Vagina (tissue), 2 donors: ENCODE measurements around the gene DENND2A. TPM values are rescaled to one million over a fixed set of nuclear protein-coding genes. Genes with fewer than 3 reads are reported as not detected.
A peak's percentile ranks its signal among the peaks of the same experiment; 100 is the strongest.

Source experiments
- DNase-seq, 2 donors: peaks; one replicate each; pipeline ENCODE4 v3.0.0-alpha.2; 2017; ENCODE audit errors: extremely low spot score in 2 of 2
- H3K27ac ChIP-seq: fragments of 200-600 bp; sonication (generic); one replicate; pipeline ENCODE4 v1.5.1; 2019
- H3K27me3 ChIP-seq: fragments of 200-600 bp; sonication (generic); one replicate; pipeline ENCODE4 v1.5.1; 2019
- H3K36me3 ChIP-seq, 2 donors: fragments of 200-600 bp; sonication (generic); one replicate each; pipeline ENCODE4 v1.5.1; 2017 to 2019
- H3K4me1 ChIP-seq: fragments of 200-600 bp; sonication (generic); one replicate; pipeline ENCODE4 v1.5.1; 2019
- H3K4me3 ChIP-seq, 2 donors: fragments of 200-600 bp; sonication (generic); 1 replicate in 1 of 2; 2 replicates in 1 of 2; pipeline ENCODE4 v1.5.1; 2016 to 2019
- H3K9me3 ChIP-seq: fragments of 200-600 bp; sonication (generic); one replicate; pipeline ENCODE4 v1.5.1; 2019
- POLR2A ChIP-seq, 2 donors: fragments of 450-650 bp; IDR thresholded peaks; one replicate each; pipeline ENCODE4 v1.6.1; 2017; ENCODE audit warnings: antibody characterized with exemption in 2 of 2, mild to moderate bottlenecking in 2 of 2, moderate library complexity in 2 of 2
- POLR2AphosphoS5 ChIP-seq, 2 donors: sonication (generic); formaldehyde crosslinking; IDR thresholded peaks; one replicate each; pipeline ENCODE4 v1.9.0; 2017; ENCODE audit warnings: antibody characterized with exemption in 2 of 2, mild to moderate bottlenecking in 2 of 2, low read depth in 1 of 2; ENCODE audit not compliant: insufficient read depth in 1 of 2
- intact Hi-C: fragments of 100-400 bp; cut with DNase I; formaldehyde crosslinking; loops from one replicate; pipeline ENCODE4 v1.15.1; 2023
- total RNA-seq: library from RNA; depleted of rRNA; stranded (reverse); fragments of >200 nt; gene quantifications from one replicate; pipeline ENCODE4 v1.2.3, GENCODE V29; 2016
- TF ChIP-seq, protein P1 (sequence below), 3 experiments: fragments of 450-650 bp in 2 of 3; fragments of 200-600 bp in 1 of 3; sonication (generic) in 1 of 3; IDR thresholded peaks; one replicate each; pipeline ENCODE4 v1.5.1; 2017 to 2019; ENCODE audit warnings: antibody characterized with exemption in 3 of 3, mild to moderate bottlenecking in 2 of 3, moderate library complexity in 2 of 3

The DENND2A gene
- total RNA-seq, 1 donor from 2014 or later = 17.4 TPM

GRCh38 chr7:140657891-140658290, 17.3 kb upstream of the DENND2A start:
- Histone ChIP-seq H3K9me3 (no peaks in the 10 kb centered on the region), H3K4me1 (peaks cover 18% of the 10 kb centered on the region), H3K4me3 (no peak overlapping the region), H3K36me3 (no peaks in the 10 kb centered on the region), H3K27me3 (no peaks in the 10 kb centered on the region), H3K27ac (no peak overlapping the region)
- TF ChIP-seq POLR2AphosphoS5 (IDR thresholded peaks at IDR 0.05; ENCODE audit: insufficient read depth in 1 of 2, low read depth in 1 of 2) = no peak
- no peak for DNase-seq
- intact Hi-C loops = no loop called here

DNA sequence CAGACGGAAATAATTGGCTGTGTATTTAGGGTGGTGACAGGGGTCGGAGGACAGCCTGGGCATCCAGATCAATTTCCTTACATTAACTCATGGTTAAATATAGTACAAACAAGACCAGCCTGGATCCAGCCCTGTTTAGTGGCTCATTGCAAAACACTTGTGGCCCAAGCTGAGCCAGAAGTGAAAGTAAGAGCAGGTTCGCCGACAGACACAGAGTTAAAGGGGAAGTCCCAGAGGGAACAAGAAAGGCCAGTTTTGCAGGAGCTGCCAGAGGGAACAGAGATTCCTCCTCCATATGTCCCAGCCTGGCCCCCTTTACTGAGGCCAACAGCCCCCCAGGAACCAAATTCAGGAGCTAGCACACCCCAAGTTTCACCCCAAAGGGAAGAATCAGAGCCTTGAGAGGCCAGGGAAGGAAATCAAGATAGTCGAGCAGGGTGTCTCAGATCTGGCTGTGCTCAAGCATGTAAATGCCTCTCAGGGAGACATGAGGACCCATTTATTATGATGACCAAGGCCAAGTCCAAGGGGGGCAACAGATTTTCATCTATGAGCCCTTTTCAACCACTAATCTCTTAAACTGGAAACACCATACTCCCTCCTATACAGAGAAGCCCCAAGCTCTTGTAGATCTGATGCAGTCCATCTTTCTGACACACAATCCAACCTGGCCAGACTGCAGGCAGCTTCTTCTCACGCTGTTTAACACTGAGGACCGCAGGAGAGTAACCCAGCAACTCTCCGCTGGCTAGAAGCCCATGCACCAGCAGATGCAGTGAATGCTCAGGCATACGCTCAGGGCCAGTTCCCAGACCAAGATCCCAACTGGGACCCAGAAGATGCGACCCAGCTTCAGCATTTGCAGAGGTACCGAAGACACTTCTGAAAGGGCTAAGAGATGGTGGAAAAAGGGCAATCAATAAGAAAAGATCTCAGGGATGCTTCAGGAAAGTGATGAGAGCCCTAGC, 16.2 kb upstream of the DENND2A start:
- no peak for DNase-seq

GRCh38 chr7:140655511-140656408, 15.1 kb upstream of the DENND2A start:
- intact Hi-C loops = no loop called here
- H3K4me3 ChIP-seq = peak overlapping the region; percentile 12 to 14
- TF ChIP-seq, protein P1, sequence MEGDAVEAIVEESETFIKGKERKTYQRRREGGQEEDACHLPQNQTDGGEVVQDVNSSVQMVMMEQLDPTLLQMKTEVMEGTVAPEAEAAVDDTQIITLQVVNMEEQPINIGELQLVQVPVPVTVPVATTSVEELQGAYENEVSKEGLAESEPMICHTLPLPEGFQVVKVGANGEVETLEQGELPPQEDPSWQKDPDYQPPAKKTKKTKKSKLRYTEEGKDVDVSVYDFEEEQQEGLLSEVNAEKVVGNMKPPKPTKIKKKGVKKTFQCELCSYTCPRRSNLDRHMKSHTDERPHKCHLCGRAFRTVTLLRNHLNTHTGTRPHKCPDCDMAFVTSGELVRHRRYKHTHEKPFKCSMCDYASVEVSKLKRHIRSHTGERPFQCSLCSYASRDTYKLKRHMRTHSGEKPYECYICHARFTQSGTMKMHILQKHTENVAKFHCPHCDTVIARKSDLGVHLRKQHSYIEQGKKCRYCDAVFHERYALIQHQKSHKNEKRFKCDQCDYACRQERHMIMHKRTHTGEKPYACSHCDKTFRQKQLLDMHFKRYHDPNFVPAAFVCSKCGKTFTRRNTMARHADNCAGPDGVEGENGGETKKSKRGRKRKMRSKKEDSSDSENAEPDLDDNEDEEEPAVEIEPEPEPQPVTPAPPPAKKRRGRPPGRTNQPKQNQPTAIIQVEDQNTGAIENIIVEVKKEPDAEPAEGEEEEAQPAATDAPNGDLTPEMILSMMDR (IDR thresholded peaks at IDR 0.05) = no peak
- TF ChIP-seq POLR2AphosphoS5 (IDR thresholded peaks at IDR 0.05; ENCODE audit: insufficient read depth in 1 of 2, low read depth in 1 of 2) = no peak
- TF ChIP-seq POLR2A (IDR thresholded peaks at IDR 0.05) = no peak
- peaks cover 18% of the 10 kb centered on the region for H3K4me1 ChIP-seq
- no peaks in the 10 kb centered on the region for H3K36me3 ChIP-seq
- no peak for DNase-seq
- no peaks in the 10 kb centered on the region for H3K27me3 ChIP-seq
- no peaks in the 10 kb centered on the region for H3K9me3 ChIP-seq
- H3K27ac ChIP-seq = no peak overlapping the region

More for the DNA sequence above, 16.2 kb upstream of the DENND2A start:
- no peaks in the 10 kb centered on the region for H3K27me3 ChIP-seq
- TF ChIP-seq, protein P1 (IDR thresholded peaks at IDR 0.05) = no peak
- peak in 1 of 2 donors; percentile 65 for TF ChIP-seq POLR2AphosphoS5 (IDR thresholded peaks at IDR 0.05; ENCODE audit: insufficient read depth in 1 of 2, low read depth in 1 of 2)
- TF ChIP-seq POLR2A (IDR thresholded peaks at IDR 0.05) = no peak
- intact Hi-C loops = no loop called here
- H3K9me3 ChIP-seq = no peaks in the 10 kb centered on the region
- no peak overlapping the region for H3K27ac ChIP-seq
- H3K36me3 ChIP-seq = no peaks in the 10 kb centered on the region
- peak overlapping the region; percentile 12 to 14 for H3K4me3 ChIP-seq
- peaks cover 18% of the 10 kb centered on the region for H3K4me1 ChIP-seq

DNA sequence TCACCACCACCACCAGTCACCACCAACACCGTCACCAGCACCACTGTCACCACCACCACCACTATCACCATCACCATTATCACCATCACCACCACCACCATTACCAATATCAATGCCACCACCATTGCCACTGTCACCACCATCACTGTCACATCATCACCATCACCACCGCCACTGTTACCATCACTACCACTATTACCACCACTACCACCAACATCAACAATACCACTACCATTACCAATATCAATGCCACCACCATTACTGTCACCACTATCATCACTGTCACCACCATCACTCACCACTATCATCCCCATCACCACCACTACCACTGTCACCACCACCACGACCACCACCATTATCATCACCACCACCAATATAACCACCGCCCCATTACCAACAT, 14.0 kb upstream of the DENND2A start:
- peaks cover 18% of the 10 kb centered on the region for H3K4me1 ChIP-seq
- H3K27me3 ChIP-seq = no peaks in the 10 kb centered on the region
- no peak overlapping the region for H3K4me3 ChIP-seq
- TF ChIP-seq, protein P1 (IDR thresholded peaks at IDR 0.05) = no peak
- TF ChIP-seq POLR2A (IDR thresholded peaks at IDR 0.05) (no peak), POLR2AphosphoS5 (IDR thresholded peaks at IDR 0.05; ENCODE audit: insufficient read depth in 1 of 2, low read depth in 1 of 2) (no peak)
- no peak overlapping the region for H3K27ac ChIP-seq
- DNase-seq = no peak
- no peaks in the 10 kb centered on the region for H3K9me3 ChIP-seq
- no peaks in the 10 kb centered on the region for H3K36me3 ChIP-seq
- intact Hi-C loops = loop anchor here (5.0 kb wide), 1 partner anchor 137 kb away; no protein-coding TSS in a partner anchor

GRCh38 chr7:140654109-140654387, 13.4 kb upstream of the DENND2A start:
- no peak for DNase-seq
- Histone ChIP-seq H3K27ac (no peak overlapping the region), H3K4me1 (peaks cover 18% of the 10 kb centered on the region), H3K9me3 (no peaks in the 10 kb centered on the region), H3K4me3 (no peak overlapping the region), H3K27me3 (no peaks in the 10 kb centered on the region), H3K36me3 (no peaks in the 10 kb centered on the region)
- intact Hi-C loops = loop anchor here (5.0 kb wide), 1 partner anchor 137 kb away; no protein-coding TSS in a partner anchor
- TF ChIP-seq POLR2A (IDR thresholded peaks at IDR 0.05) (no peak), POLR2AphosphoS5 (IDR thresholded peaks at IDR 0.05; ENCODE audit: insufficient read depth in 1 of 2, low read depth in 1 of 2) (no peak)
- TF ChIP-seq, protein P1 (IDR thresholded peaks at IDR 0.05) = no peak
